Panc1 (cell line): ENCODE data around the gene TRIM33. TPM values are rescaled to one million over a fixed set of nuclear protein-coding genes. Genes with fewer than 3 reads are reported as not detected.

Source experiments
- ATAC-seq: fragments of 200-7000 bp; cut with Tn5 transposase; 2 replicates; pipeline ENCODE4 v1.9.1; 2020; ENCODE audit warnings: mild to moderate bottlenecking, moderate library complexity
- BruUV-seq: library from RNA; stranded (reverse); fragments of 400-500 nt; replicated peaks from 2 replicates; lab custom pipeline; 2021; lab: Mats Ljungman, UMichigan
- CTCF ChIA-PET: fragments of 300-600 bp; sonication (Branson Sonifier 250); formaldehyde crosslinking; loops from one replicate; lab custom pipeline; 2022; ENCODE audit warnings: antibody characterized with exemption; lab: Charles Lee
- POLR2A ChIA-PET: fragments of 300-600 bp; sonication (Branson Sonifier 250); formaldehyde crosslinking; loops from one replicate; lab custom pipeline; 2022; ENCODE audit warnings: antibody characterized with exemption; lab: Charles Lee
- DNase-seq: peaks from one replicate; pipeline ENCODE4 v3.0.0-alpha.2; 2010; ENCODE audit warnings: low read depth, low spot score
- H3K27ac ChIP-seq: 2 replicates; pipeline ENCODE4 v1.5.1; 2011; ENCODE audit warnings: mild to moderate bottlenecking, low read length, inconsistent platforms
- H3K27me3 ChIP-seq: fragments of 200-500 bp; sonication (Bioruptor generic); 2 replicates; pipeline ENCODE4 v1.6.0; 2014; ENCODE audit warnings: low read length, inconsistent platforms; ENCODE audit not compliant: control insufficient read depth, insufficient read depth
- H3K36me3 ChIP-seq: fragments of 200-500 bp; sonication (Bioruptor generic); 2 replicates; pipeline ENCODE4 v1.5.1; 2014; ENCODE audit warnings: inconsistent platforms, mild to moderate bottlenecking, low read length, moderate library complexity; ENCODE audit not compliant: control insufficient read depth, insufficient read depth
- H3K4me1 ChIP-seq: 2 replicates; pipeline ENCODE4 v1.5.1; 2011; ENCODE audit warnings: inconsistent platforms, mild to moderate bottlenecking, low read length, moderate library complexity; ENCODE audit not compliant: control insufficient read depth, insufficient read depth
- H3K4me3 ChIP-seq, 2 experiments: 2 replicates each; pipeline ENCODE4 v1.5.1; 2011 to 2012; ENCODE audit warnings: low read depth in 2 of 2, low read length in 2 of 2, mild to moderate bottlenecking in 2 of 2, inconsistent platforms in 1 of 2, moderate library complexity in 1 of 2
- H3K9me3 ChIP-seq: fragments of 200-500 bp; sonication (Bioruptor generic); 2 replicates; pipeline ENCODE4 v1.5.1; 2014; ENCODE audit warnings: low read depth, mild to moderate bottlenecking, inconsistent platforms, low read length, moderate library complexity; ENCODE audit not compliant: control insufficient read depth, insufficient read depth
- CTCF ChIP-seq: fragments of 450-650 bp; IDR thresholded peaks from 2 replicates; pipeline ENCODE4 v1.5.1; 2017; ENCODE audit warnings: mild to moderate bottlenecking
- POLR2AphosphoS5 ChIP-seq: IDR thresholded peaks from 2 replicates; pipeline ENCODE4 v1.6.1; 2012; ENCODE audit warnings: mild to moderate bottlenecking, low read depth, low read length, moderate library complexity
- REST ChIP-seq, 2 experiments: IDR thresholded peaks; 2 replicates each; pipeline ENCODE4 v1.6.1; 2011 to 2012; ENCODE audit warnings: low read depth in 2 of 2, control low read depth in 1 of 2, low read length in 1 of 2, mild to moderate bottlenecking in 1 of 2, moderate library complexity in 1 of 2; ENCODE audit not compliant: insufficient read depth in 1 of 2
- SIN3A ChIP-seq: IDR thresholded peaks from 2 replicates; pipeline ENCODE4 v1.6.1; 2012; ENCODE audit warnings: low read depth, mild to moderate bottlenecking, low read length, moderate library complexity, borderline replicate concordance; ENCODE audit not compliant: insufficient read depth
- TCF7L2 ChIP-seq: IDR thresholded peaks from 2 replicates; pipeline ENCODE4 v1.6.1; 2011; ENCODE audit warnings: mild to moderate bottlenecking, low read depth, low read length, inconsistent platforms
- in situ Hi-C: cut with HindIII; loops from 2 replicates; pipeline ENCODE4 v1.10.0; 2016; ENCODE audit warnings: low sequenced_read_pairs, low pct_unique_long_range_greater_than_20kb
- intact Hi-C: fragments of 100-400 bp; cut with micrococcal nuclease; formaldehyde crosslinking; loops from one replicate; pipeline ENCODE4 v1.10.0; 2022; ENCODE audit not compliant: unreplicated experiment
- total RNA-seq: library from RNA; stranded (reverse); gene quantifications from one replicate; pipeline ENCODE4 v1.2.1, GENCODE V29; 2021; ENCODE audit not compliant: unreplicated experiment

Gene TRIM33
- total RNA-seq, 1 experiment from 2014 or later = 22.2 TPM

GRCh38 chr1:114472408-114472807, 38.6 kb downstream of the TRIM33 start:
- no peaks in the 10 kb centered on the region for H3K27me3 ChIP-seq
- no TSS peak for BruUV-seq
- intact Hi-C loops = no loop called here
- in situ Hi-C loops = no loop called here
- H3K9me3 ChIP-seq = no peaks in the 10 kb centered on the region
- ChIA-PET POLR2A (no interaction called here), CTCF (no interaction called here)
- no peak overlapping the region for H3K4me3 ChIP-seq
- H3K36me3 ChIP-seq = no peaks in the 10 kb centered on the region; the same call in 1 of the 2 replicates
- TF ChIP-seq CTCF (no peak), POLR2AphosphoS5 (no peak), SIN3A (no peak), TCF7L2 (no peak), REST (IDR thresholded peaks at IDR 0.05; ENCODE audit: insufficient read depth in 1 of 2, low read depth in 2 of 2, low read length in 1 of 2) (no peak)
- no peak overlapping the region for H3K27ac ChIP-seq
- no peaks in the 10 kb centered on the region; the same call in none of the 2 replicates for H3K4me1 ChIP-seq
- ATAC-seq (no peak), DNase-seq (no peak)

- ChIA-PET CTCF (no interaction called here), POLR2A (no interaction called here)
- no peak for TF ChIP-seq REST (IDR thresholded peaks at IDR 0.05; ENCODE audit: insufficient read depth in 1 of 2, low read depth in 2 of 2, low read length in 1 of 2)
- no peak for TF ChIP-seq CTCF
- no peak for TF ChIP-seq SIN3A
- no peak for TF ChIP-seq POLR2AphosphoS5
- TF ChIP-seq TCF7L2 = no peak
- no peak overlapping the region for H3K27ac ChIP-seq
- no peak for ATAC-seq
- intact Hi-C loops = no loop called here
- no peaks in the 10 kb centered on the region for H3K27me3 ChIP-seq
- no peaks in the 10 kb centered on the region for H3K9me3 ChIP-seq
- no peak overlapping the region for H3K4me3 ChIP-seq
- peaks cover 2% of the 10 kb centered on the region; the same call in 1 of the 2 replicates for H3K4me1 ChIP-seq
- in situ Hi-C loops = no loop called here
- no TSS peak for BruUV-seq
- no peak for DNase-seq
- no peaks in the 10 kb centered on the region; the same call in 1 of the 2 replicates for H3K36me3 ChIP-seq
Observed at GRCh38 chr1:114470681-114471080, 40.3 kb downstream of the TRIM33 start.
